Hepatocyte (in vitro differentiated cells): ENCODE data around the gene PLA2G1B. TPM values are rescaled to one million over a fixed set of nuclear protein-coding genes. Genes with fewer than 3 reads are reported as not detected.

ENCODE experiments used
- DNase-seq: peaks from one replicate; pipeline ENCODE4 v3.0.0-alpha.2; 2016; ENCODE audit warnings: low spot score
- H2AFZ ChIP-seq: fragments of 200-600 bp; sonication (generic); 2 replicates; pipeline ENCODE4 v1.6.0; 2016; ENCODE audit warnings: antibody characterized with exemption, mild to moderate bottlenecking
- H3K27ac ChIP-seq: fragments of 200-600 bp; sonication (generic); 2 replicates; pipeline ENCODE4 v1.5.1; 2016; ENCODE audit warnings: mild to moderate bottlenecking
- H3K27me3 ChIP-seq: fragments of 200-600 bp; sonication (generic); 2 replicates; pipeline ENCODE4 v1.6.1; 2016
- H3K36me3 ChIP-seq: fragments of 200-600 bp; sonication (generic); replicated peaks from 2 replicates; pipeline ENCODE4 v1.5.1; 2016; ENCODE audit warnings: low read depth; ENCODE audit not compliant: insufficient read depth
- H3K4me1 ChIP-seq: fragments of 200-600 bp; sonication (generic); 2 replicates; pipeline ENCODE4 v1.5.1; 2016; ENCODE audit warnings: mild to moderate bottlenecking, moderate library complexity; ENCODE audit not compliant: insufficient read depth
- H3K4me2 ChIP-seq: fragments of 200-600 bp; sonication (generic); 2 replicates; pipeline ENCODE4 v1.6.0; 2016
- H3K4me3 ChIP-seq: fragments of 200-600 bp; sonication (generic); 2 replicates; pipeline ENCODE4 v1.5.1; 2016; ENCODE audit warnings: mild to moderate bottlenecking
- H3K79me2 ChIP-seq: fragments of 200-600 bp; sonication (generic); 2 replicates; pipeline ENCODE4 v1.6.0; 2017; ENCODE audit warnings: mild to moderate bottlenecking
- H3K9me2 ChIP-seq: fragments of 200-600 bp; sonication (generic); replicated peaks from 2 replicates; pipeline ENCODE4 v1.6.0; 2017; ENCODE audit warnings: mild to moderate bottlenecking; ENCODE audit not compliant: insufficient read depth
- H3K9me3 ChIP-seq: fragments of 200-600 bp; sonication (generic); 2 replicates; pipeline ENCODE4 v1.5.1; 2016; ENCODE audit warnings: low read depth, mild to moderate bottlenecking
- H4K20me1 ChIP-seq: fragments of 200-600 bp; sonication (generic); 2 replicates; pipeline ENCODE4 v1.6.0; 2016; ENCODE audit warnings: mild to moderate bottlenecking; ENCODE audit not compliant: insufficient read depth, poor library complexity, severe bottlenecking
- EZH2 ChIP-seq: fragments of 200-600 bp; sonication (generic); IDR thresholded peaks from 2 replicates; pipeline ENCODE4 v1.6.1; 2016; ENCODE audit warnings: antibody characterized with exemption, mild to moderate bottlenecking, borderline replicate concordance
- EZH2phosphoT487 ChIP-seq: fragments of 200-600 bp; sonication (generic); IDR thresholded peaks from one replicate; pipeline ENCODE4 v1.6.1; 2018; ENCODE audit warnings: antibody characterized with exemption, mild to moderate bottlenecking, low read depth, moderate library complexity; ENCODE audit not compliant: unreplicated experiment, severe bottlenecking
- WGBS: methylation state at CpG from one replicate; pipeline ENCODE4 v1.1.6; 2016; ENCODE audit warnings: low lambda C conversion rate; ENCODE audit errors: missing lambda C conversion rate; 5-methylcytosine and 5-hydroxymethylcytosine counted together
- polyA plus RNA-seq: library from polyadenylated mRNA; unstranded; fragments of >200 nt; fragmentation: Nextera tagmentation; extraction: Ambion mirVana; gene quantifications from 2 replicates; pipeline ENCODE4 v1.2.1, GENCODE V29; 2016
- total RNA-seq: library from RNA; depleted of rRNA; stranded (reverse); fragments of >200 nt; gene quantifications from 2 replicates; pipeline ENCODE4 v1.2.3, GENCODE V29; 2014
- TF ChIP-seq, protein P1 (sequence below): fragments of 200-600 bp; sonication (generic); IDR thresholded peaks from 2 replicates; pipeline ENCODE4 v1.5.1; 2016; ENCODE audit warnings: antibody characterized with exemption, mild to moderate bottlenecking; ENCODE audit not compliant: poor library complexity

Gene PLA2G1B
- total and polyA plus RNA-seq, 2 experiments from 2014 or later, result 8.5 to 14.7 TPM

DNA sequence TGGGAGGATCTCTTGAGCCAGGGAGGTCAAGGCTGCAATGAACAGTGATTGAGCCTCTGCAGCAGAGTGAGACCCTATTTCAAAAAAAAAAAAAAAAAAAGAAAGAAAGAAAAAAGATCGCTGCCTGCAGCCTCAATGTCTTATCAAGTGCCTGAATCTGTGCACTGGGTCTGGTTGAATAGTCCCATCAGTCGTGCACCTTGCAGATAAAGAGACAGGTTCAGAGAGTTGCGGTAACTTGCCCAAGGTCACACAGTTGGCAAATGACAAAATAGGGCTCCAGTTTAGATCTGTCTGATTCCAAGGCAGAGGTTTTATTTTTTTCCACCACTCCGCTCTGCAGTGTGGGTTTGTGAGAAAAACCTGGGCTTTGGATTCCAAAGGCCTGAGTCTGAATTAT is 649 bp upstream of the PLA2G1B start:
- TF ChIP-seq EZH2phosphoT487, result no peak
- TF ChIP-seq, protein P1, sequence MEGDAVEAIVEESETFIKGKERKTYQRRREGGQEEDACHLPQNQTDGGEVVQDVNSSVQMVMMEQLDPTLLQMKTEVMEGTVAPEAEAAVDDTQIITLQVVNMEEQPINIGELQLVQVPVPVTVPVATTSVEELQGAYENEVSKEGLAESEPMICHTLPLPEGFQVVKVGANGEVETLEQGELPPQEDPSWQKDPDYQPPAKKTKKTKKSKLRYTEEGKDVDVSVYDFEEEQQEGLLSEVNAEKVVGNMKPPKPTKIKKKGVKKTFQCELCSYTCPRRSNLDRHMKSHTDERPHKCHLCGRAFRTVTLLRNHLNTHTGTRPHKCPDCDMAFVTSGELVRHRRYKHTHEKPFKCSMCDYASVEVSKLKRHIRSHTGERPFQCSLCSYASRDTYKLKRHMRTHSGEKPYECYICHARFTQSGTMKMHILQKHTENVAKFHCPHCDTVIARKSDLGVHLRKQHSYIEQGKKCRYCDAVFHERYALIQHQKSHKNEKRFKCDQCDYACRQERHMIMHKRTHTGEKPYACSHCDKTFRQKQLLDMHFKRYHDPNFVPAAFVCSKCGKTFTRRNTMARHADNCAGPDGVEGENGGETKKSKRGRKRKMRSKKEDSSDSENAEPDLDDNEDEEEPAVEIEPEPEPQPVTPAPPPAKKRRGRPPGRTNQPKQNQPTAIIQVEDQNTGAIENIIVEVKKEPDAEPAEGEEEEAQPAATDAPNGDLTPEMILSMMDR, result no peak
- no peak overlapping the region for H3K27ac ChIP-seq
- H4K20me1 ChIP-seq, result no peaks in the 10 kb centered on the region
- no peak overlapping the region for H2AFZ ChIP-seq
- no peaks in the 10 kb centered on the region for H3K9me2 ChIP-seq
- 72% methylated on average over 4 of the region's 4 CpGs for WGBS
- no peaks in the 10 kb centered on the region for H3K79me2 ChIP-seq
- H3K4me2 ChIP-seq, result no peak overlapping the region
- no peak for DNase-seq
- H3K4me3 ChIP-seq, result no peak overlapping the region
- H3K9me3 ChIP-seq, result no peaks in the 10 kb centered on the region
- no peaks in the 10 kb centered on the region for H3K36me3 ChIP-seq
- H3K27me3 ChIP-seq, result no peaks in the 10 kb centered on the region
- H3K4me1 ChIP-seq, result peaks cover 12% of the 10 kb centered on the region

DNA sequence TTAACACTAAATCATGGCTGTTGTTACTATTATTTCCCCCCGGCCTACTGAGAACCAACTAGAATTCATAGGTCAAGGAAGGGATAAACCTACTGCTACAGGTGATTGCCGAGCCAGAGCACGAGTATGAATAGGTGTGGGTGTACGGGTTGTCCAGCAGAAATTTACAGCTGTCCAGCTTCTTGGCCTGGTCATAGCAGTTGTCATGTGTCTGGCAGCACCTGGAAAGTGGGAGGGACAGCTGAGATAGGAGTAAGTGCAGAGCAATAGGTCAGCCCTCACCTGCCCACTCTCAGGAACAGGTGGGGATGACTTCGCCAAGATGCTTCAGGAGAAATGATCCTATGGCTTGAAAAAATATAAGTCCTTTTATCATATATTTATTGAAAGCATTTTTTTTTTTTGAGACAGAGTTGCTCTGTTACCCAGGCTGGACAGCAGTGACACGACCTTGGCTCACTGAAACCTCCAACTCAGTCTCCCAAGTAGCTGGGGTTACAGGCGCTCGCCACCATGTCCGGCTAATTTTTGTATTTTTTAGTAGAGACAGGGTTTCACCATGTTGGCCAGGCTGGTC is 2.6 kb downstream of the PLA2G1B start:
- no peak overlapping the region for H3K4me3 ChIP-seq
- H3K36me3 ChIP-seq, result no peaks in the 10 kb centered on the region
- peaks cover 13% of the 10 kb centered on the region for H3K4me1 ChIP-seq
- H3K4me2 ChIP-seq, result peak overlapping the region; percentile 98
- H3K27ac ChIP-seq, result no peak overlapping the region
- TF ChIP-seq, protein P1, result no peak
- TF ChIP-seq EZH2 (no peak), EZH2phosphoT487 (no peak)
- no peaks in the 10 kb centered on the region for H3K79me2 ChIP-seq
- no peaks in the 10 kb centered on the region for H3K27me3 ChIP-seq
- WGBS, result 66% methylated on average over 9 of the region's 9 CpGs
- no peaks in the 10 kb centered on the region for H4K20me1 ChIP-seq
- no peak for DNase-seq
- no peaks in the 10 kb centered on the region for H3K9me3 ChIP-seq
- no peak overlapping the region for H2AFZ ChIP-seq
- H3K9me2 ChIP-seq, result no peaks in the 10 kb centered on the region

DNA sequence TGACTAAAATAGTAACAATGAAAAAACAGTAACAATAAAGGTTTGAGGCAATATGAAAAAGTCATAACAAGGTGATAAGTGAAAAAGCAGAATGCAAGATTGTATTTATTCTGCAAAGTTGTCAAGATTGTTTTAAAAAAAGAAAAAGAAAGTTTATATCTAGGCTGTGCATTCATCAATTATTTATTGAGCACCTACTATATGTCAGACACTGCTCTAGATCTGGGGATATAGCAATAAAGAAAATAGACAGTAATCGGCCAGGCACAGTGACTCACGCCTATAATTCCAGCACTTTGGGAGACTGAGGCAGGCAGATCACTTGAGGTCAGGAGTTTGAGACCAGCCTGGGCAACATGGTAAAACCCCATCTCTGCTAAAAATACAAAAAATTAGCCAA is 3.8 kb downstream of the PLA2G1B start:
- no peaks in the 10 kb centered on the region for H3K9me3 ChIP-seq
- H4K20me1 ChIP-seq, result no peaks in the 10 kb centered on the region
- H3K4me2 ChIP-seq, result no peak overlapping the region
- no peaks in the 10 kb centered on the region for H3K9me2 ChIP-seq
- H3K27me3 ChIP-seq, result no peaks in the 10 kb centered on the region
- WGBS, result 96% methylated on average over 2 of the region's 2 CpGs
- no peaks in the 10 kb centered on the region for H3K79me2 ChIP-seq
- peaks cover 13% of the 10 kb centered on the region for H3K4me1 ChIP-seq
- H3K4me3 ChIP-seq, result no peak overlapping the region
- no peak overlapping the region for H2AFZ ChIP-seq
- TF ChIP-seq EZH2phosphoT487 (no peak), EZH2 (no peak)
- TF ChIP-seq, protein P1, result no peak
- DNase-seq, result no peak
- H3K27ac ChIP-seq, result no peak overlapping the region
- no peaks in the 10 kb centered on the region for H3K36me3 ChIP-seq
